Activated T-cell treated with anti-CD3 and anti-CD28 coated beads, Interleukin-2, amount 50 U/mL, for 72 hours (primary cell): Measurements from ENCODE around the gene SPSB2. TPM values are rescaled to one million over a fixed set of nuclear protein-coding genes. Genes with fewer than 3 reads are reported as not detected.

ENCODE experiments used
- ATAC-seq, 2 donors: fragments of 150-1000 bp; cut with Tn5 transposase; replicated peaks in 1 of 2; 2 replicates each; pipeline ENCODE4 v1.10.0; 2021; ENCODE audit warnings: moderate library complexity in 2 of 2, mild to moderate bottlenecking in 1 of 2
- DNase-seq, 2 donors: peaks; one replicate each; pipeline ENCODE4 v3.0.0; 2021 to 2022; ENCODE audit warnings: mixed read lengths in 1 of 2
- H3K27ac Mint-ChIP-seq: one replicate; pipeline ENCODE4 v1.8.0; 2022; ENCODE audit warnings: mild to moderate bottlenecking, moderate library complexity, mixed read lengths
- H3K27me3 Mint-ChIP-seq: one replicate; pipeline ENCODE4 v1.8.0; 2022; ENCODE audit warnings: low read depth, mixed read lengths
- H3K36me3 Mint-ChIP-seq, 2 donors: one replicate each; pipeline ENCODE4 v1.8.0; 2022; ENCODE audit warnings: mixed read lengths in 2 of 2, mild to moderate bottlenecking in 1 of 2; ENCODE audit not compliant: insufficient read depth in 2 of 2
- H3K4me1 Mint-ChIP-seq: one replicate; pipeline ENCODE4 v1.8.0; 2022; ENCODE audit warnings: low read depth, mixed read lengths
- H3K4me3 Mint-ChIP-seq, 2 donors: one replicate each; pipeline ENCODE4 v1.8.0; 2022; ENCODE audit warnings: mild to moderate bottlenecking in 2 of 2, mixed read lengths in 2 of 2, moderate library complexity in 2 of 2
- H3K9me3 Mint-ChIP-seq, 2 donors: one replicate each; pipeline ENCODE4 v1.8.0; 2022; ENCODE audit warnings: mixed read lengths in 2 of 2
- total RNA-seq, 2 donors: library from RNA; stranded (reverse); gene quantifications; one replicate each; pipeline ENCODE4 v1.2.3, GENCODE V29; 2022

SPSB2 gene
- total RNA-seq, 2 donors from 2014 or later: 9.6 to 10.4 TPM

GRCh38 chr12:6861391-6861790, 11.7 kb downstream of the SPSB2 start:
- Mint-ChIP-seq H3K27me3 (no peaks in the 10 kb centered on the region), H3K36me3 (peaks cover 10 to 25% of the 10 kb centered on the region in 2 donors), H3K4me1 (peaks cover 10% of the 10 kb centered on the region), H3K9me3 (no peaks in the 10 kb centered on the region), H3K27ac (no peak overlapping the region), H3K4me3 (no peak overlapping the region)
- no peak for DNase-seq
- ATAC-seq: no peak

DNA sequence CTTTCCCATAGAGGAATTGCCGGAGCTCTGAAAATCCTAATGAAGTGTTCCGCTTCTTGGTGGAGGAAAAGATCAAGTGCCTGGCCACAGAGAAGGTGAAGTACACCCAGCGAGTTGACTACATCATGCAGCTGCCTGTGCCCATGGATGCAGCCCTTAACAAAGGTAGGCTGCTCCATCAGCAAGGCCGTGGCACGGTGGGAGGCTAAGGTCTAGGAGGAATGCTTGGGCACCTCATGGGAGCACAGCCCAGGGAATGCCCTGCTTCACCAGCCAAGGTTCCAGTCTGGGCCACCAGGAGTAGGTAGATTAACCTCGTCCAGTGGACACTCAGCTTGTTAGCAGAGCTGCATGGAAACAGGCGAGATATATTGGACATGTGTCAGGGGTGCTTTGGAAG, 12.2 kb downstream of the SPSB2 start:
- no peaks in the 10 kb centered on the region for H3K27me3 Mint-ChIP-seq
- no peak overlapping the region for H3K27ac Mint-ChIP-seq
- peaks cover 10 to 25% of the 10 kb centered on the region in 2 donors for H3K36me3 Mint-ChIP-seq

DNA sequence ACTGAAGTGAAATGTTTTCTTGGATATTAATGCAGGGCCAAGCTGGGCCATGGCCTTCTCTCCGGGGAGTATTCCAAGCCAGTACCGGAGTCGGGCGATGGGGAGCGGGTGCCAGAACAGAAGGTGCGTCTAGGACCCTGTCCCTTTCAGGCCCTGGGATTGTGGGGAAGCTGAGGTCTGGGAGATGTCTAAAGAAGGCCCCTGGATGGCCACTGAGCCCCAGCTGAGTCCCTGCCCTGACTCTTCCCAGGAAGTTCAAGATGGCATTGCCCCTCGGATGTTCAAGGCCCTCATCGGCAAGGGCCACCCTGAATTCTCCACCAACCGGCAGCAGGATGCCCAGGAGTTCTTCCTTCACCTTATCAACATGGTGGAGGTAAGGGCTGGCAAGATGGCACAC, 13.0 kb downstream of the SPSB2 start:
- ATAC-seq (no peak), DNase-seq (no peak)
- Mint-ChIP-seq H3K36me3 (peaks cover 13 to 27% of the 10 kb centered on the region in 2 donors), H3K4me1 (no peaks in the 10 kb centered on the region), H3K4me3 (no peak overlapping the region), H3K27me3 (no peaks in the 10 kb centered on the region), H3K27ac (no peak overlapping the region), H3K9me3 (no peaks in the 10 kb centered on the region)

More for the DNA sequence above, 12.2 kb downstream of the SPSB2 start:
- no peak for DNase-seq
- Mint-ChIP-seq H3K9me3 (no peaks in the 10 kb centered on the region), H3K4me3 (no peak overlapping the region), H3K4me1 (peaks cover 6% of the 10 kb centered on the region)
- no peak for ATAC-seq

DNA sequence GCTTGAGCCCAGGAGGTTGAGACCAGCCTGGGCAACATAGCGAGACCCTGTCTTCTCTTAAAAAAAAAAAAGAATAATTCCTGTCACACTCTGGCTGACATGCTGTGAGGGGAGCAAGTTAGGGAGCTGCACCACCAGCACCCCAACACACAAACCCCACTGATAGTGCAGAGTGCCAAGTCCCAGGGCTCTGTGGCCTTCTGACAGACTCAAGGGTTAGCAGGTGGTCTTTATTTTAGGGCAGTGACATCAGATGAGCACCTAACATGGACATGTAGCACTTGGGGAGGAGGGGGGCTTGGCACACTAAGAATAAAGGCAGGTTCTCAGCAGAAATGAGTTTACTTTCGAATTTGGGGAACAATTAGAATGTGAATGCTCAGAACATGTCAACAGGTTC, 14.3 kb downstream of the SPSB2 start:
- no peak overlapping the region for H3K4me3 Mint-ChIP-seq
- peaks cover 7% of the 10 kb centered on the region for H3K4me1 Mint-ChIP-seq
- DNase-seq (no peak), ATAC-seq (no peak)
- peaks cover 13 to 27% of the 10 kb centered on the region in 2 donors for H3K36me3 Mint-ChIP-seq
- no peak overlapping the region for H3K27ac Mint-ChIP-seq
- no peaks in the 10 kb centered on the region for H3K9me3 Mint-ChIP-seq
- H3K27me3 Mint-ChIP-seq: no peaks in the 10 kb centered on the region

GRCh38 chr12:6855322-6855721, 17.8 kb downstream of the SPSB2 start:
- Mint-ChIP-seq H3K27me3 (no peaks in the 10 kb centered on the region), H3K4me1 (peaks cover 29% of the 10 kb centered on the region), H3K36me3 (peaks cover 6 to 20% of the 10 kb centered on the region in 2 donors), H3K4me3 (no peak overlapping the region), H3K27ac (no peak overlapping the region), H3K9me3 (no peaks in the 10 kb centered on the region)
- no peak for DNase-seq
- no peak for ATAC-seq

DNA sequence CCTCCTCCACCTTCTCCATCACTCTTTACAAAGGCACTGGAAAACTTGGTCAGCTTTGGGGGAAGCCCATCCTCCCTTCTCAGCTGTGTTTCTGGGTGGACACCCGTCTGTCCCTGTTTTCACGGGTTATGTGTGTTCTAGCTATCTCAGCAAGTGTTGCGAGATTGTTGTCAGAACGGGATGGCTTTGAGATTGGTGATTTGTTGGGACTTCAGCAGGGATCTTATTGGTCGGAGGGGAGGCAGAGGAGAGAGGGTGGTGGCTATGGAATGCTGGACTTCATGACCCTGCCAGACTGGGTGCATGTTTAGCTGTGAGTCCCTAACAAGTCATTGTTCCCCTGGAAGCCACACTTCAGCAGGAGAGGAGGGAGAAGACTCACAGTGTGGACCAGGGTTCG, 19.1 kb downstream of the SPSB2 start:
- H3K27ac Mint-ChIP-seq: peak overlapping the region; percentile 78
- no peaks in the 10 kb centered on the region for H3K9me3 Mint-ChIP-seq
- H3K36me3 Mint-ChIP-seq: peaks cover 8 to 23% of the 10 kb centered on the region in 2 donors
- peak overlapping the region; percentile 76 to 86 for H3K4me3 Mint-ChIP-seq
- peaks cover 41% of the 10 kb centered on the region for H3K4me1 Mint-ChIP-seq
- ATAC-seq (no peak), DNase-seq (no peak)
- H3K27me3 Mint-ChIP-seq: no peaks in the 10 kb centered on the region

DNA sequence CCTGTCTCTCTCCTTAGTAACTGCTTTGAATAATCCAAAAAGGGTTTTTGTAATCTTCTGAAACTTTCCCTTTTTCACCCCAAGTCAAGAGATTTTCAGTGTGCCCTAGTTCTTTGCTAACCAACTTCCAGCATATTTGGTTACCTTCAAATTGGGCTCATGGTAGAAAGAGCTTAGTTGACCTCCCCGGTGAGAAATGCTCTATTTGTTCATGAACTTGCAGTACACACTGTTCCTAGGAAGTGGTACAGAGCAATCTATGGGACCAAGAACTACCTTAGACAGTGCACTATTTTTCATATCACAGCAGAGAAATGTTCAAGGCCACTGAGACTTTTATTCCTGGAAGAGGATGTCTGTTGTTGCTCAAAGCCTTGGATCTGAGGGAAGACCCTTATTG, 19.5 kb downstream of the SPSB2 start:
- H3K4me3 Mint-ChIP-seq: peak overlapping the region; percentile 76 to 86
- ATAC-seq: no peak
- peaks cover 44% of the 10 kb centered on the region for H3K4me1 Mint-ChIP-seq
- DNase-seq: no peak
- no peaks in the 10 kb centered on the region for H3K27me3 Mint-ChIP-seq
- peaks cover 8 to 23% of the 10 kb centered on the region in 2 donors for H3K36me3 Mint-ChIP-seq
- H3K27ac Mint-ChIP-seq: peak overlapping the region; percentile 78
- H3K9me3 Mint-ChIP-seq: no peaks in the 10 kb centered on the region

GRCh38 chr12:6852651-6853354, 20.3 kb downstream of the SPSB2 start:
- peaks cover 7 to 21% of the 10 kb centered on the region in 2 donors for H3K36me3 Mint-ChIP-seq
- peak overlapping the region; percentile 78 for H3K27ac Mint-ChIP-seq
- no peaks in the 10 kb centered on the region for H3K27me3 Mint-ChIP-seq
- H3K4me1 Mint-ChIP-seq: peaks cover 44% of the 10 kb centered on the region
- DNase-seq: peak; percentile 78 to 80
- peak; percentile 13 to 22 for ATAC-seq
- no peaks in the 10 kb centered on the region for H3K9me3 Mint-ChIP-seq
- H3K4me3 Mint-ChIP-seq: peak overlapping the region; percentile 76 to 86

- Mint-ChIP-seq H3K27me3 (no peaks in the 10 kb centered on the region), H3K9me3 (no peaks in the 10 kb centered on the region), H3K4me1 (peaks cover 50% of the 10 kb centered on the region), H3K4me3 (peak within 1 kb of the TSS; percentile 76 to 86), H3K36me3 (peaks cover 9 to 19% of the 10 kb centered on the region in 2 donors), H3K27ac (peak within 1 kb of the TSS; percentile 97)
- peak; percentile 97 to 99 for DNase-seq
- peak; percentile 80 to 81 for ATAC-seq
Observed at GRCh38 chr12:6851921-6852650, 21.0 kb downstream of the SPSB2 start, which contains the start of gene USP5. TSS of gene USP5 (plus strand) at chr12:6852150. CDS start at chr12:6852180, 30 bp downstream.

DNA sequence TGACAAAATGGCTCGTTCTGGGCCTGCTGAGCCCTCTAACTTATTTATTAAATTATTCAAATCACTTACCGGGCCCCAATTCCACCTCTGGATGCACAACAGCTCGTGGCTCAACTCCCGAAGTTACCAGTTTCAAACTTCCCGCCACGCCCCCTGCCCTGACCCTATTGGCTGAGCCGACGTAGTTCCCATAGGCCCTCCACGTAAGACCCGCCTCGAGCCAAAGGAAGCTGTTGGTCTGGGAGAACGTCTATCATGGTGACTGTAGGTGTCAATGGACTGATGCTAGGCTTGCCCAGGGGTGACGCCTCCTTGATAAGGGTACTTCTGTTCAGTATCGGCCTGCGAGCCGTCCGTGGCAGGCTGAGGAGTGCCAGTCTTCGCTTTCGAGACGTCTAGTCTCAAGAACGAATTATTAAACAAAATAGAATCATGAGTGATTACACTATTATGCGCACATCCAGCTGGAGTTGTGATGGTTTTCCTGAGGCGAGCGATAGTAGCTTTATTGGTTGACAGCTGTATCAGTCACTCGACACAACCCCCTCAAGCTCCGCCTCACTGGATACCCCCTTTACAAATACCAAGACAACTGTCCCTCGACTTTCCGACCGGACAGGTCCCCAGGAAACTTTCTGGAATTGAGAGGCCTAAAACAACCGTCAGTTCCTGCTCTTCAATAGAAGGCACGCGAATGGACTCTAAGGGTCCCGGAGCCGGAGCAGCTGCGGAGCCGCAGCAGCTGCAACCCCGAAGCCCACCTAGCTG, 21.8 kb downstream of the SPSB2 start, which contains the start of gene CDCA3:
CDCA3 (minus strand) TSS at position 134 of the 768 bp plus-strand sequence. CDS start 334 bp downstream, outside the sequence.
- ATAC-seq: peak; percentile 64 to 65
- Mint-ChIP-seq H3K9me3 (no peaks in the 10 kb centered on the region), H3K27ac (peak within 1 kb of the TSS; percentile 97), H3K4me3 (peak within 1 kb of the TSS; percentile 76 to 86), H3K36me3 (peaks cover 11 to 24% of the 10 kb centered on the region in 2 donors), H3K27me3 (no peaks in the 10 kb centered on the region), H3K4me1 (peaks cover 50% of the 10 kb centered on the region)
- DNase-seq: peak; percentile 93 to 96

GRCh38 chr12:6850796-6851152, 22.3 kb downstream of the SPSB2 start:
- no peak for ATAC-seq
- no peak for DNase-seq
- no peaks in the 10 kb centered on the region for H3K27me3 Mint-ChIP-seq
- peaks cover 50% of the 10 kb centered on the region for H3K4me1 Mint-ChIP-seq
- no peak overlapping the region for H3K27ac Mint-ChIP-seq
- H3K36me3 Mint-ChIP-seq: peaks cover 9 to 23% of the 10 kb centered on the region in 2 donors
- peak overlapping the region; percentile 76 to 86 for H3K4me3 Mint-ChIP-seq
- H3K9me3 Mint-ChIP-seq: no peaks in the 10 kb centered on the region

DNA sequence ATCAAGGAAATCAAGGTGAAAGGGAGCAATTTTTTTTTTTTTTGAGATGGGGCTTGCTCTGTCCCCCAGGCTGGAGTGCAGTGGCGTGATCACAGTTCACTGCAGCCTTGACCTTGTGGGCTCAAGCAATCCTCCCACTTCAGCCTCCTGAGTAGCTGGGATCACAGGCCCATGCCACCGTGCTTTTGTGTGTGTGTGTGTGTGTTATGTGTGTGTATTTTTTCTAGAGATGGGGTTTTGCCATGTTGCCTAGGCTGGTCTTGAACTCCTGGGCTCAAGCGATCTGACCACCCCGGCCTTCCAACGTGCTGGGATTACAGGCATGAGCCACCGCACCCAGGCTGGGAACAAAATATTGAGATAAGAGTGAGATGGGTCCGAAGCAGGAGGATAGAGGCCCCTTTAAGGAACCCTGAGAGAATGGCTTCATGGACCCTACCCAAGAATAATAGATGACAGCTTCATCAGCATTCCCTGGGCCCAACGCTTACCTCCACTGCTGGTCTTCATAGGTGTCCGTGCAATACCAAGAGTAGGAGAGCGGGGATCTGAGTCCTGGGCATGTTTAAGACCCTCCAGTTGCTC, 23.0 kb downstream of the SPSB2 start:
- ATAC-seq (no peak), DNase-seq (no peak)
- Mint-ChIP-seq H3K4me3 (peak overlapping the region; percentile 76 to 86), H3K27ac (peak overlapping the region; percentile 10), H3K9me3 (no peaks in the 10 kb centered on the region), H3K4me1 (peaks cover 50% of the 10 kb centered on the region), H3K36me3 (peaks cover 9 to 23% of the 10 kb centered on the region in 2 donors), H3K27me3 (no peaks in the 10 kb centered on the region)
